Measurements from ENCODE around the gene CCSER1. TPM values are rescaled to one million over a fixed set of nuclear protein-coding genes. Genes with fewer than 3 reads are reported as not detected.
"Not testable (repeated sequence)": the region's sequence is repeated elsewhere in the genome, so short reads cannot be mapped to it uniquely, and the experiment has no call there.

Gene CCSER1
- total RNA-seq, 1 donor from 2014 or later: 20.1 TPM

- CTCF ChIA-PET: no interaction called here
- POLR2A ChIA-PET: no interaction called here
- no peak for ATAC-seq (ENCODE audit: low read depth)
Measured at GRCh38 chr4:90476019-90476418, 348.8 kb downstream of the CCSER1 start.

GRCh38 chr4:90476586-90476985 is 349.4 kb downstream of the CCSER1 start:
- Mint-ChIP-seq H3K4me1 (no peaks in the 10 kb centered on the region), H3K9me3 (peaks cover 4% of the 10 kb centered on the region), H3K4me3 (no peak overlapping the region), H3K36me3 (ENCODE audit: low read depth) (peaks cover 2% of the 10 kb centered on the region), H3K27ac (no peak overlapping the region), H3K27me3 (no peaks in the 10 kb centered on the region)
- CTCF ChIA-PET: no interaction called here
- POLR2A ChIA-PET: no interaction called here
- no peak for TF ChIP-seq CTCF (IDR thresholded peaks at IDR 0.05)
- intact Hi-C loops (cut with micrococcal nuclease): no loop called here
- DNase-seq (no peak), ATAC-seq (ENCODE audit: low read depth) (no peak)

More at GRCh38 chr4:90476019-90476418, 348.8 kb downstream of the CCSER1 start:
- Mint-ChIP-seq H3K27ac (no peak overlapping the region), H3K4me1 (no peaks in the 10 kb centered on the region), H3K27me3 (no peaks in the 10 kb centered on the region), H3K4me3 (no peak overlapping the region), H3K9me3 (peaks cover 4% of the 10 kb centered on the region), H3K36me3 (ENCODE audit: low read depth) (peaks cover 2% of the 10 kb centered on the region)
- no peak for TF ChIP-seq CTCF (IDR thresholded peaks at IDR 0.05)
- intact Hi-C loops (cut with micrococcal nuclease): no loop called here
- no peak for DNase-seq

GRCh38 chr4:90484894-90485293 is 357.7 kb downstream of the CCSER1 start:
- DNase-seq; H3K27me3 Mint-ChIP-seq; H3K27ac Mint-ChIP-seq; POLR2A ChIA-PET; H3K9me3 Mint-ChIP-seq; H3K4me3 Mint-ChIP-seq; H3K4me1 Mint-ChIP-seq; CTCF ChIA-PET; intact Hi-C loops (cut with micrococcal nuclease); ATAC-seq (ENCODE audit: low read depth): not testable (repeated sequence)
- H3K36me3 Mint-ChIP-seq (ENCODE audit: low read depth): peaks cover 15% of the 10 kb centered on the region

GRCh38 chr4:90486346-90486745 is 359.2 kb downstream of the CCSER1 start:
- H3K27ac Mint-ChIP-seq: no peak overlapping the region
- ChIA-PET CTCF (no interaction called here), POLR2A (no interaction called here)
- H3K4me3 Mint-ChIP-seq: no peak overlapping the region
- H3K36me3 Mint-ChIP-seq (ENCODE audit: low read depth): peaks cover 17% of the 10 kb centered on the region
- no peaks in the 10 kb centered on the region for H3K4me1 Mint-ChIP-seq
- no peak for ATAC-seq (ENCODE audit: low read depth)
- no peaks in the 10 kb centered on the region for H3K27me3 Mint-ChIP-seq
- DNase-seq: no peak
- peaks cover 4% of the 10 kb centered on the region for H3K9me3 Mint-ChIP-seq
- no peak for TF ChIP-seq CTCF (IDR thresholded peaks at IDR 0.05)
- intact Hi-C loops (cut with micrococcal nuclease): no loop called here

- Mint-ChIP-seq H3K4me3 (no peak overlapping the region), H3K27me3 (no peaks in the 10 kb centered on the region), H3K4me1 (no peaks in the 10 kb centered on the region), H3K36me3 (ENCODE audit: low read depth) (peaks cover 2% of the 10 kb centered on the region), H3K9me3 (no peaks in the 10 kb centered on the region), H3K27ac (no peak overlapping the region)
- no peak for TF ChIP-seq CTCF (IDR thresholded peaks at IDR 0.05)
- ChIA-PET POLR2A (no interaction called here), CTCF (no interaction called here)
- intact Hi-C loops (cut with micrococcal nuclease): no loop called here
- no peak for DNase-seq
- ATAC-seq (ENCODE audit: low read depth): no peak
Measured at GRCh38 chr4:90495211-90495610, 368.0 kb downstream of the CCSER1 start.

GRCh38 chr4:90495936-90496335 is 368.7 kb downstream of the CCSER1 start:
- H3K36me3 Mint-ChIP-seq (ENCODE audit: low read depth): peaks cover 2% of the 10 kb centered on the region
- H3K27me3 Mint-ChIP-seq: no peaks in the 10 kb centered on the region
- no peaks in the 10 kb centered on the region for H3K9me3 Mint-ChIP-seq
- no peaks in the 10 kb centered on the region for H3K4me1 Mint-ChIP-seq
- H3K27ac Mint-ChIP-seq: no peak overlapping the region
- ChIA-PET POLR2A (no interaction called here), CTCF (no interaction called here)
- H3K4me3 Mint-ChIP-seq: no peak overlapping the region
- no peak for TF ChIP-seq CTCF (IDR thresholded peaks at IDR 0.05)
- intact Hi-C loops (cut with micrococcal nuclease): no loop called here
- ATAC-seq (ENCODE audit: low read depth): no peak
- DNase-seq: no peak
